AG09319 (cell line): ENCODE results near the gene ADCY2.

Experiments used
- DNase-seq: peaks from one replicate; pipeline ENCODE4 v3.0.0-alpha.2; 2010; ENCODE audit warnings: low read depth; ENCODE audit errors: extremely low read depth
- TF ChIP-seq, protein P1 (sequence below): IDR thresholded peaks from 2 replicates; pipeline ENCODE4 v1.5.1; 2011; ENCODE audit warnings: low read depth, mild to moderate bottlenecking, inconsistent platforms, low read length, moderate library complexity

Gene ADCY2

DNA sequence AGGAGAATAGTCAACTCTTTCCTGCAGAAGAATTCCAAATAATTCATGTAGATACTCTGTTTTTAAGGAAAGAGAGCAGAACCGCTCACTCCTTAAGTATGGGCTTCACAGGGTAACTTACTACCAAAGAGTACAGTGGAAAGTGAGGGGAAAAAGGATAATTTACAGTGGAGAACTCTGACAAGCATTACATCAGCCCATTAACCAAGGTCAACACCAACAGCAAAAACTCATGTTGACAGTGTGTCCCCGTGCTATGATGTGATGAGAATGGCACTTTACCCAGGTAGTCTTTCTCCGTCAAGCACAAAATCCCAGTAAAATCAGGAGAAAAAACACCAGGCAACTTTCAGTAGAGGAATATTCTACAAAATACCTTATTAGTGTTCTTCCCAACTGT, 104.3 kb downstream of the ADCY2 start:
- DNase-seq = no peak
- TF ChIP-seq, protein P1, sequence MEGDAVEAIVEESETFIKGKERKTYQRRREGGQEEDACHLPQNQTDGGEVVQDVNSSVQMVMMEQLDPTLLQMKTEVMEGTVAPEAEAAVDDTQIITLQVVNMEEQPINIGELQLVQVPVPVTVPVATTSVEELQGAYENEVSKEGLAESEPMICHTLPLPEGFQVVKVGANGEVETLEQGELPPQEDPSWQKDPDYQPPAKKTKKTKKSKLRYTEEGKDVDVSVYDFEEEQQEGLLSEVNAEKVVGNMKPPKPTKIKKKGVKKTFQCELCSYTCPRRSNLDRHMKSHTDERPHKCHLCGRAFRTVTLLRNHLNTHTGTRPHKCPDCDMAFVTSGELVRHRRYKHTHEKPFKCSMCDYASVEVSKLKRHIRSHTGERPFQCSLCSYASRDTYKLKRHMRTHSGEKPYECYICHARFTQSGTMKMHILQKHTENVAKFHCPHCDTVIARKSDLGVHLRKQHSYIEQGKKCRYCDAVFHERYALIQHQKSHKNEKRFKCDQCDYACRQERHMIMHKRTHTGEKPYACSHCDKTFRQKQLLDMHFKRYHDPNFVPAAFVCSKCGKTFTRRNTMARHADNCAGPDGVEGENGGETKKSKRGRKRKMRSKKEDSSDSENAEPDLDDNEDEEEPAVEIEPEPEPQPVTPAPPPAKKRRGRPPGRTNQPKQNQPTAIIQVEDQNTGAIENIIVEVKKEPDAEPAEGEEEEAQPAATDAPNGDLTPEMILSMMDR = no peak

DNA sequence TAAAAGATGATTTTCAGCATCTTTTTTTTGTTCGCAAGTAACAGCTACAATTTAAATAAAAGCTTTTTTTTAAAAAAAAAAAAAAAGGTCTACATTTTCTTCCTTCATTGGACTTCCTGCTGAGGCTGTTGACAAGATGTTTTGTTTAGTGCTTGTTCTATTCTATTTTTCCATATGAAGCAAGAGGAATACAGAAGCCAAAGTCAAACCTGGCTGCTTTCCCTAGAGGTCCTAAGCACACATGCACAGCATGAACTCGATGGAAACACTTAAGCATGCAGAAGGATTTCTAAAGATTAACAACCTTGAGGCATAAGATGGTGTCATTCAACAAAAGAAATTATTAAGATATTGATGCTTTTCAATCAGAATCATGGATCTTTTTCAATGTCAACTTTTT, 105.1 kb downstream of the ADCY2 start:
- DNase-seq = no peak
- TF ChIP-seq, protein P1 = no peak

GRCh38 chr5:7503564-7503963, 107.6 kb downstream of the ADCY2 start:
- TF ChIP-seq, protein P1 = no peak
- DNase-seq = no peak

DNA sequence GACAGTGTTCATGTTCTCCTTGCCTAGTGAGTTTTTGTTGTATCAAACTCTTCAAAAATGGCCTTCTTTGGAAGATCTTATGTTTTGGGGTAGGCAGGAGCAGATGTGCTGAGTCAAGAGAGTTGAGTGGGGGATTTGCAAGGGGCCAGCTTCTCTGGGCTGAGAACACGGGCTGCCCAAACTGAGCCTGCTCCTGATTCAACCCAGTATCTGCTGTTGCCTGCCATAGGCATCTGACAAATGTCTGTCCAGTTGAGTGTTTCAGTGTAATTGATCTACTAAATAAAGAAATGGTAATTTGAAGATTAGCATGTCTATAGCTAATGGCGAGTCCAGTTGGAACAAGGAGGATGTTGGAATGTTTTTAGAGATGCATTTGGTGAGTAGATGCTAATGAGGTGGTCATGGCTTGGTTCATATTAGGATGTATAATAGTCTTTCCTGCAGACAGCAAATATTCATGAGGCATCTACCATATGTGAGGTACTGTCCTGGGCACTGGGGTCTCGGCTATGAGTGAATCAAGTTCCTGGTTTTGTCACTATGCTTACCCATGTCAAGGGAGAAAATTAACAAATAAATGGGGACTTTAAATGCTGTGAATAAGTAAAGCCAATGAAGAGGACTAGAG, 119.5 kb downstream of the ADCY2 start:
- TF ChIP-seq, protein P1 = no peak
- DNase-seq = no peak

DNA sequence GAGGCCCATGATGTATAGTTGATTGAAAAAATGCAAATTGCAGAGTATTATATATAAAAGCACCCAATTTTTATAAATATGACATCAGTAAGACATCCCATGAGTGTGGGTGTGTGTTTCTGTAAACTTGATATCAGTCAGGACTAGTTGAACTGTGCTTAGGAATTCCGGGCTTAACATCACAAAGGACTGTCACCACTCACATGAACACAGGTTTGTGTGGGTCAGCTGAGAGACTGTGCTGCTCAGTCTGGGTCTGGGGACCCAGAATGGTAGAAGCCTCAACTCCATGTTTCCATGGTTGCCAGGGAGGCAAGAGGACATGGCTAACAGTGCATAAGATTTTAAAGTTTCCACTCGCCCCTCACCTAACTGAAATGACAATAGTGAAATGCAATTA, 120.3 kb downstream of the ADCY2 start:
- TF ChIP-seq, protein P1 = no peak
- no peak for DNase-seq

DNA sequence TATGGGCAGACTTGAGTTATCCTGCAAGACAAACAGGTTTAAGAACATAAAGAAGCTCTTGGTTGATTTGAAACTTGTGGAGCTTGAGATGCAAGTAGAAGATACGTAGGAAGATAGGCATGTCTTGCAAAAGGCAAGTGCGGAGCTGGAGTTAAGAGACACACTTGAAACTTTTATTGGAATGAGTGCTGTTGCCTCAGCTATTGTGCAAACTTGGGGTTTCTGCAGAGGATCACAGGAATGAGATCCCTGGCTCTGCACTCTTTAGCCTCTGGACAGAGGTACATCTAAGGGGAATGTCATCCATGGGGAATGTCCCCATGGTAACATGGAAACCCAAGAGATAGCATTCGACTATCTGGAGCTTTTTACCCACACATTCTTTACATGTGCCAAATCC, 121.1 kb downstream of the ADCY2 start:
- TF ChIP-seq, protein P1 = no peak
- no peak for DNase-seq

GRCh38 chr5:7518947-7519560, 123.1 kb downstream of the ADCY2 start:
- TF ChIP-seq, protein P1 = no peak
- DNase-seq = no peak
